ENCODE data around the gene C1RL. TPM values are rescaled to one million over a fixed set of nuclear protein-coding genes. Genes with fewer than 3 reads are reported as not detected.

Gene C1RL
- total and polyA plus RNA-seq, 9 donors = 48.4 to 160 (median 98.9) TPM

DNA sequence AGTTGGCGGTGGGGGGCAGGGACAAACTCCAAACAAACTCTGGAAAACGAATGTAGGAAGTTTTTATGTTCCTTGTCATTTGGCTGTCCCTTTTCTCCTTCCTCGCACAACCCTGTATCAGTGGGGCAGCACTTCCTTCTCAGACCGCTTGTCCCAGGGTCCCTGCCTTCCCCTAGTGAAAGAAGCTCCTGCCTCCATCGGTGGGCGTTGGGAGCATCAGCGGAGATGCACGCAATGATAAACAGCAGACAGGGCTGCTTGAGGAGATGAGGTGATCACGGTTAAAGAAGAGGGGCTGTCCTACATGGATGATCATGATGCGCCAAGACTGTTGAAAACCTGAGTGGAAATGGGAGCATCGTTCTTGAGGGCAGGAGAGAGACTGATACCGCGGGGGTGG lies 47.9 kb downstream of the C1RL start:
- WGBS, 3 donors = 13 to 27% (median 15%) methylated on average over 13 of the region's 13 CpGs
- intact Hi-C loops (cut with DNase I) = loop anchor here (2.0 to 5.0 kb wide), 4 partner anchors 30 to 50 kb away; partner anchors contain the start of genes C1RL (in 2 of the 4) and C1R (in 1 of the 4)
- no peaks in the 10 kb centered on the region for H3K27me3 ChIP-seq
- TF ChIP-seq CTCF (IDR thresholded peaks at IDR 0.05) (no peak), EP300 (IDR thresholded peaks at IDR 0.05) (no peak), POLR2A (IDR thresholded peaks at IDR 0.05) (no peak)
- no peaks in the 10 kb centered on the region for H3K36me3 ChIP-seq
- no peaks in the 10 kb centered on the region for H3K9me3 ChIP-seq
- H3K27ac ChIP-seq = peak overlapping the region; percentile 66 to 89
- DNase-seq = peak in 3 of 5 donors; percentile 43 to 50 (median 50)
- H3K4me3 ChIP-seq = peak overlapping the region; percentile 48
- peaks cover 8% of the 10 kb centered on the region for H3K4me1 ChIP-seq (ENCODE audit: insufficient read depth)

GRCh38 chr12:7060353-7060954 lies 48.6 kb downstream of the C1RL start, which contains the start of gene C1S:
Gene C1S (plus strand): TSS chr12:7060718. CDS start chr12:7061913, 1,195 bp downstream.
- intact Hi-C loops (cut with DNase I) = loop anchor here (1.0 to 5.0 kb wide), 5 partner anchors 30 to 50 kb away; partner anchors contain the start of genes C1RL (in 3 of the 4) and C1R (in 1 of the 4)
- H3K9me3 ChIP-seq = no peaks in the 10 kb centered on the region
- peak within 1 kb of the TSS; percentile 48 for H3K4me3 ChIP-seq
- H3K4me1 ChIP-seq (ENCODE audit: insufficient read depth) = peaks cover 8% of the 10 kb centered on the region
- DNase-seq = peak; percentile 80 to 92 (median 85)
- TF ChIP-seq POLR2A (IDR thresholded peaks at IDR 0.05) (peak; percentile 90), EP300 (IDR thresholded peaks at IDR 0.05) (peak; percentile 99), CTCF (IDR thresholded peaks at IDR 0.05) (peak; percentile 85 to 99 (median 98))
- no peaks in the 10 kb centered on the region for H3K27me3 ChIP-seq
- H3K36me3 ChIP-seq = no peaks in the 10 kb centered on the region
- WGBS, 3 donors = 2 to 6% (median 3%) methylated on average over 10 of the region's 10 CpGs
- H3K27ac ChIP-seq = peak within 1 kb of the TSS; percentile 66 to 89

- DNase-seq = no peak
- 86 to 92% (median 88%) methylated on average over 4 of the region's 4 CpGs for WGBS, 3 donors
- Histone ChIP-seq H3K4me1 (ENCODE audit: insufficient read depth) (peaks cover 8% of the 10 kb centered on the region), H3K27me3 (no peaks in the 10 kb centered on the region), H3K27ac (peak overlapping the region; percentile 24 to 89), H3K36me3 (no peaks in the 10 kb centered on the region), H3K4me3 (no peak overlapping the region), H3K9me3 (no peaks in the 10 kb centered on the region)
- TF ChIP-seq CTCF (IDR thresholded peaks at IDR 0.05) (no peak), EP300 (IDR thresholded peaks at IDR 0.05) (no peak), POLR2A (IDR thresholded peaks at IDR 0.05) (no peak)
- intact Hi-C loops (cut with DNase I) = loop anchor here (1.0 to 5.0 kb wide), 5 partner anchors 31 to 51 kb away; partner anchors contain the start of genes C1RL (in 3 of the 4) and C1R (in 1 of the 4)
These were observed 49.2 kb downstream of the C1RL start for GRCh38 chr12:7059780-7060179.

DNA sequence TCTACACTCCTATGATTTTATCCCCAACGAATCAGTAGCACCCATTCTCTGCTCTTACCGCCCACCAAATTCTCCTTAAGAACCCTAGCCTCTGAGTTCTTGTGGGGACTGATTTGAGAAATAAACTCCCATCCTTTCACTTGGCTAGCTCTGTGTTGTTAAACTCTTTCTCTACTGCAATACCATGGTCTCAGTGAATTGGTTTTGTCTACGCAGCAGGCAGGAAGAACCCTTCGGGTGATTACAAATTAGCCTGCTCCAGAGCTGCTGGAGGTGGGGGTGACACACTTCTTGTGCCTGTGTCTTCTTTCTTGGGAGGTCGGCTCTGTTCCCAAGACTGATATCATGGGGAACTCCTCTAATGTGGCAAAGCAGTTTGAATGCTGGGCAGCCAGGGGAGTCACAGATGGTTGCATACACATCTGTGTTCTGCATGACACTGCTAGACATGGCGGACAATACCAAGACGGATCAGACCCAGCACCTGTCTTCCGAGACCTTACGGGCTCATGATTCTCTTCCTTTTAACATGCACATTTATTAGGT lies 50.1 kb downstream of the C1RL start:
- TF ChIP-seq CTCF (IDR thresholded peaks at IDR 0.05) (no peak), EP300 (IDR thresholded peaks at IDR 0.05) (no peak), POLR2A (IDR thresholded peaks at IDR 0.05) (no peak)
- no peak for DNase-seq
- Histone ChIP-seq H3K4me3 (no peak overlapping the region), H3K4me1 (ENCODE audit: insufficient read depth) (peaks cover 8% of the 10 kb centered on the region), H3K9me3 (no peaks in the 10 kb centered on the region), H3K27me3 (no peaks in the 10 kb centered on the region), H3K27ac (peak overlapping the region in 1 of 2 donors; percentile 89), H3K36me3 (no peaks in the 10 kb centered on the region)
- intact Hi-C loops (cut with DNase I) = no loop called here
- WGBS, 3 donors = 92 to 95% (median 92%) methylated on average over 9 of the region's 9 CpGs

Data from ovary (tissue), 9 donors.